ENCODE results near the gene TPRX1. TPM values are rescaled to one million over a fixed set of nuclear protein-coding genes. Genes with fewer than 3 reads are reported as not detected.

The TPRX1 gene
- total and polyA plus RNA-seq, 2 of the 4 experiments (the other 2 are of a cell fraction) = not detected

DNA sequence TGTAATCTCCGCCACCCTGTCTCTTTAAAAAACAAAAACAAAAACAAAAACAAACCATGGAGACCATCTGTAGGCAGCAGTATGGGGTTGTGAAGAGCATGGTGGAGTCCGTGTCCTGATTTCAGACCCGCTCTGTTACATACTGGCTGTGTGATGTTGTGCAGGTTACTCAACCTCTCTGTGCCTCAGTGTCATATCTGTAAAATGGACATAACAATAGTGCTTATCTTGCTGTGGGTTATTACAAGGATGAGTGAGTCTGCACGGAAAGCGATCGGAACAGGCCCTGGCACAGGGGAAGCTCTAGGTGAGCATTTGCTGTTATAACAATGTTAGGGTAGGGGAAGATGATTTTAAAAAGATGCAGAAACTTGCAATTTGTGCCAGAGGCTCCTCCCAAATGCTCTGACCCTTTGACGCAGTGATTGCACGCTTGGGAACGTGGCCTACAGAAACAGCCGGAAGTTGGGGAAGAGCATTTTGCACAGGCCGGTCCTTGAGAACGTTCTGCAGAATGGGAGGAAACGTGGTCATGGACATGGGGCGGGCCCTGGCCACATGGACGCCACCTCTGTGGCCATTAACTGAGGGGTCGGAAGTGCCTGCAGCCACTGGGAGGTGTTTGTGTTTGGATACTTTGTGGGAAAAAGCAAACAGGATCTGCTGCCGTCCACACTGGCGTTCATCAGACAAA, 41.6 kb downstream of the TPRX1 start:
- H3K27me3 ChIP-seq (ENCODE audit: control insufficient read depth, insufficient read depth, low read length) = peaks cover 2% of the 10 kb centered on the region; the same call in 1 of the 2 replicates
- CTCF ChIA-PET = no interaction called here
- H2AFZ ChIP-seq (replicated peaks; ENCODE audit: low read length, poor library complexity) = no peak overlapping the region
- H3K4me2 ChIP-seq (ENCODE audit: low read depth, low read length) = no peak overlapping the region
- H3K4ac ChIP-seq (ENCODE audit: low read depth, low read length) = no peak overlapping the region
- no TSS peak for BruUV-seq (replicated peaks)
- H3K14ac ChIP-seq (replicated peaks; ENCODE audit: low read depth, low read length) = no peak overlapping the region
- H3K23ac ChIP-seq (ENCODE audit: low read depth, low read length) = no peak overlapping the region
- H4K20me1 ChIP-seq (ENCODE audit: insufficient read depth, low read length) = no peaks in the 10 kb centered on the region
- H3K4me1 ChIP-seq (ENCODE audit: control insufficient read depth, insufficient read depth, low read length) = no peaks in the 10 kb centered on the region
- TF ChIP-seq NFE2L2 (IDR thresholded peaks at IDR 0.05; ENCODE audit: low read depth, low read length) = no peak
- no peak for TF ChIP-seq BHLHE40 (IDR thresholded peaks at IDR 0.05; ENCODE audit: low read depth, low read length)
- no peak for TF ChIP-seq CEBPB (IDR thresholded peaks at IDR 0.05; ENCODE audit: low read depth, low read length)
- no peak for TF ChIP-seq RFX5 (IDR thresholded peaks at IDR 0.05; ENCODE audit: low read depth, low read length)
- no peak for TF ChIP-seq RAD21 (IDR thresholded peaks at IDR 0.05; ENCODE audit: low read length)
- TF ChIP-seq CTCF (conservative IDR thresholded peaks at IDR 0.05; ENCODE audit: low read depth, low read length) = no peak
- TF ChIP-seq, protein P1, sequence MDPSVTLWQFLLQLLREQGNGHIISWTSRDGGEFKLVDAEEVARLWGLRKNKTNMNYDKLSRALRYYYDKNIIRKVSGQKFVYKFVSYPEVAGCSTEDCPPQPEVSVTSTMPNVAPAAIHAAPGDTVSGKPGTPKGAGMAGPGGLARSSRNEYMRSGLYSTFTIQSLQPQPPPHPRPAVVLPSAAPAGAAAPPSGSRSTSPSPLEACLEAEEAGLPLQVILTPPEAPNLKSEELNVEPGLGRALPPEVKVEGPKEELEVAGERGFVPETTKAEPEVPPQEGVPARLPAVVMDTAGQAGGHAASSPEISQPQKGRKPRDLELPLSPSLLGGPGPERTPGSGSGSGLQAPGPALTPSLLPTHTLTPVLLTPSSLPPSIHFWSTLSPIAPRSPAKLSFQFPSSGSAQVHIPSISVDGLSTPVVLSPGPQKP (IDR thresholded peaks at IDR 0.05; ENCODE audit: borderline replicate concordance, low read depth, low read length) = no peak
- TF ChIP-seq FOS (IDR thresholded peaks at IDR 0.05; ENCODE audit: low read depth, low read length) = no peak
- TF ChIP-seq, protein P2, sequence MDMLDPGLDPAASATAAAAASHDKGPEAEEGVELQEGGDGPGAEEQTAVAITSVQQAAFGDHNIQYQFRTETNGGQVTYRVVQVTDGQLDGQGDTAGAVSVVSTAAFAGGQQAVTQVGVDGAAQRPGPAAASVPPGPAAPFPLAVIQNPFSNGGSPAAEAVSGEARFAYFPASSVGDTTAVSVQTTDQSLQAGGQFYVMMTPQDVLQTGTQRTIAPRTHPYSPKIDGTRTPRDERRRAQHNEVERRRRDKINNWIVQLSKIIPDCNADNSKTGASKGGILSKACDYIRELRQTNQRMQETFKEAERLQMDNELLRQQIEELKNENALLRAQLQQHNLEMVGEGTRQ (IDR thresholded peaks at IDR 0.05; ENCODE audit: low read depth, low read length) = no peak
- TF ChIP-seq MAZ (IDR thresholded peaks at IDR 0.05; ENCODE audit: borderline replicate concordance, low read depth, low read length) = no peak
- no peak for TF ChIP-seq SMC3 (IDR thresholded peaks at IDR 0.05; ENCODE audit: low read depth, low read length)
- TF ChIP-seq POLR2A (IDR thresholded peaks at IDR 0.05; ENCODE audit: low read depth, low read length) = no peak
- no peak for TF ChIP-seq CHD1 (IDR thresholded peaks at IDR 0.05; ENCODE audit: low read depth, low read length)
- no peak for TF ChIP-seq RCOR1 (IDR thresholded peaks at IDR 0.05; ENCODE audit: insufficient replicate concordance, low read length)
- no peak overlapping the region for H2AK9ac ChIP-seq (replicated peaks; ENCODE audit: low read depth, low read length, poor library complexity)
- no peak overlapping the region for H3K4me3 ChIP-seq (ENCODE audit: insufficient read depth, low read depth, low read length)
- dilution Hi-C loops (cut with HindIII; ENCODE audit: low sequenced_read_pairs, unreplicated experiment) (no loop called here), intact Hi-C loops (cut with micrococcal nuclease) (no loop called here), in situ Hi-C loops (cut with MboI; ENCODE audit: low sequenced_read_pairs) (no loop called here)
- WGBS, 2 experiments (ENCODE audit: extremely low coverage in 2 of 2, insufficient read length in 1 of 2) = 74% methylated on average over 12 of the region's 18 CpGs; no CpG with 5 or more reads in 1 of the 2 experiments
- no peak overlapping the region for H2BK20ac ChIP-seq (ENCODE audit: low read depth, low read length)
- H4K8ac ChIP-seq (ENCODE audit: low read depth in 2 of 2, low read length in 2 of 2) = no peak overlapping the region
- no peaks in the 10 kb centered on the region for H3K9me1 ChIP-seq (ENCODE audit: insufficient read depth, low read length)
- no peak overlapping the region for H3K56ac ChIP-seq (ENCODE audit: extremely low read depth, insufficient read depth, low read length)
- no peak overlapping the region for H3K18ac ChIP-seq (ENCODE audit: low read depth, low read length)
- no peak for ATAC-seq (ENCODE audit: low read depth)
- H3K9me3 ChIP-seq (ENCODE audit: control insufficient read depth, insufficient read depth, low read length) = no peaks in the 10 kb centered on the region
- no peak for DNase-seq
- no peaks in the 10 kb centered on the region; a peak in 1 of 4 replicates for H3K79me1 ChIP-seq (ENCODE audit: low read depth in 1 of 2, low read length in 2 of 2)
- no peak overlapping the region for H2BK15ac ChIP-seq (ENCODE audit: low read depth, low read length)
- no peak overlapping the region for H2BK5ac ChIP-seq (ENCODE audit: low read depth, low read length, poor library complexity, severe bottlenecking)
- no peak overlapping the region for H2AK5ac ChIP-seq (ENCODE audit: low read depth, low read length)
- no peak overlapping the region for H3K9ac ChIP-seq (ENCODE audit: low read depth, low read length)
- POLR2A ChIA-PET (ENCODE audit: unreplicated experiment) = no interaction called here
- H4K5ac ChIP-seq (ENCODE audit: low read depth, low read length) = no peak overlapping the region
- H4K91ac ChIP-seq (ENCODE audit: insufficient read depth, low read depth, low read length) = no peak overlapping the region
- H2BK120ac ChIP-seq (ENCODE audit: low read depth, low read length) = no peak overlapping the region
- no peak overlapping the region for H3K27ac ChIP-seq (ENCODE audit: insufficient read depth, low read length)
- H3K36me3 ChIP-seq (ENCODE audit: control insufficient read depth, insufficient read depth, low read length) = peaks cover 17% of the 10 kb centered on the region

Measured in IMR-90 (cell line).